NCI-H1694 treated with DMSO at 0.1 percent for 48 hours (cell line): ENCODE data around the gene PLA2G4E.

Source experiments
- DNase-seq: peaks from one replicate; lab custom pipeline; 2025; lab: John Stamatoyannopoulos, UW

The PLA2G4E gene

GRCh38 chr15:42018306-42019224 lies 2.3 kb downstream of the PLA2G4E start:
- DNase-seq: no peak

GRCh38 chr15:42016971-42017370 lies 3.9 kb downstream of the PLA2G4E start:
- no peak for DNase-seq

- no peak for DNase-seq
Observed at GRCh38 chr15:42014406-42014805, 6.4 kb downstream of the PLA2G4E start.

- DNase-seq: no peak
Observed at GRCh38 chr15:42012928-42013482, 7.8 kb downstream of the PLA2G4E start.

- DNase-seq: no peak
Observed at GRCh38 chr15:42012241-42012640, 8.6 kb downstream of the PLA2G4E start.

GRCh38 chr15:42011074-42011473 lies 9.8 kb downstream of the PLA2G4E start:
- no peak for DNase-seq

- DNase-seq: no peak
Observed at GRCh38 chr15:42010434-42010833, 10.4 kb downstream of the PLA2G4E start.

- no peak for DNase-seq
Observed at GRCh38 chr15:42009474-42009873, 11.4 kb downstream of the PLA2G4E start.

GRCh38 chr15:42009022-42009421 lies 11.8 kb downstream of the PLA2G4E start:
- DNase-seq: no peak

GRCh38 chr15:42007386-42007785 lies 13.5 kb downstream of the PLA2G4E start:
- no peak for DNase-seq

GRCh38 chr15:42002333-42002732 lies 18.5 kb downstream of the PLA2G4E start:
- DNase-seq: no peak

- no peak for DNase-seq
Observed at GRCh38 chr15:42001236-42001635, 19.6 kb downstream of the PLA2G4E start.

- no peak for DNase-seq
Observed at GRCh38 chr15:41999290-42000285, 21.3 kb downstream of the PLA2G4E start.

- DNase-seq: no peak
Observed at GRCh38 chr15:41997845-41998244, 23.0 kb downstream of the PLA2G4E start.

GRCh38 chr15:41996921-41997592 lies 23.8 kb downstream of the PLA2G4E start:
- no peak for DNase-seq

- no peak for DNase-seq
Observed at GRCh38 chr15:41996376-41996775, 24.5 kb downstream of the PLA2G4E start.

- DNase-seq: no peak
Observed at GRCh38 chr15:41995476-41995855, 25.4 kb downstream of the PLA2G4E start.

- DNase-seq: no peak
Observed at GRCh38 chr15:41994772-41995475, 25.9 kb downstream of the PLA2G4E start.

GRCh38 chr15:41994171-41994650 lies 26.6 kb downstream of the PLA2G4E start:
- no peak for DNase-seq

GRCh38 chr15:41993472-41994170 lies 27.2 kb downstream of the PLA2G4E start:
- no peak for DNase-seq
